GM19372 (cell line): ENCODE measurements around the gene SERPINB2.
A peak's percentile ranks its signal among the peaks of the same experiment; 100 is the strongest.

Source experiments
- ATAC-seq: cut with Tn5 transposase; IDR thresholded peaks from one replicate; pipeline ENCODE4 v1.9.1; 2021; ENCODE audit warnings: mild to moderate bottlenecking, low read depth, moderate library complexity; ENCODE audit not compliant: unreplicated experiment

SERPINB2 gene, protein sequence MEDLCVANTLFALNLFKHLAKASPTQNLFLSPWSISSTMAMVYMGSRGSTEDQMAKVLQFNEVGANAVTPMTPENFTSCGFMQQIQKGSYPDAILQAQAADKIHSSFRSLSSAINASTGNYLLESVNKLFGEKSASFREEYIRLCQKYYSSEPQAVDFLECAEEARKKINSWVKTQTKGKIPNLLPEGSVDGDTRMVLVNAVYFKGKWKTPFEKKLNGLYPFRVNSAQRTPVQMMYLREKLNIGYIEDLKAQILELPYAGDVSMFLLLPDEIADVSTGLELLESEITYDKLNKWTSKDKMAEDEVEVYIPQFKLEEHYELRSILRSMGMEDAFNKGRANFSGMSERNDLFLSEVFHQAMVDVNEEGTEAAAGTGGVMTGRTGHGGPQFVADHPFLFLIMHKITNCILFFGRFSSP

DNA sequence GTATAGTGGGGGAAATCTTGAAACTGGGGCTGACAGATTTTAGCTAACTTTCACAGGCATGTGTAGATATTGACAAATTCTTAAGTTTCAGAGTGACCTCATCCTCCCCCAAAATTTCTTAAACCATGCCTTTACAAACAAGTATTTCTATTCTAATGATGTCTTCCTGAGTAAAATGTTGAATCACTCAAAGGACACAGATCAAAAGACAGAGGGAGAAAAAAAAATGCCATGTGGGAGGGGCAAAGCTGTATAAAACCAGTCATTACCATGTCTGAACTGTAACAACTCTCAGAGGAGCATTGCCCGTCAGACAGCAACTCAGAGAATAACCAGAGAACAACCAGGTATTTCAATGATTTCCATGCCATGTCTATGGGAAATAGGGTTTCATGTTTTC lies at the start of gene SERPINB2:
Gene SERPINB2, plus strand, starts transcription at position 282 of the 400 bp plus-strand sequence. CDS start 3,740 bp downstream, outside the sequence.
- ATAC-seq = no peak

DNA sequence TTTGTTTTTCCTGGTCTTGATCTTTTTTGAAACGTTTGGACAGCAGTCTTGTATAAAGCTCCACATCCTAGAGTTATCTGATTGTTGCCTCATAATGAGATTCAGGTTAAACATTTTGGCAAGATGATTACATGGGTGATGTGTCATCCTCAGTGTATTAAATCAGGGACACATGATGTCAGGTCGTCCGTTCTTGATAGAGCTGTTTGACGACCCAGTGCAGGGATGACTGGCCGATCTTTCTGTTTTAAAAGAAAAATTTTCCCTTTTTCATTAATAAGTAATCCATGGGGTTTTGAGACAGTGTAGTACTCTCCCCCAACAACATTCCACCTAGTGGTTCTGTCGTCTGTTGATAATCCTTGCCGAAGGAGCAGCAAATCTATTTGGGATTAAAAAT lies 44.5 kb upstream of the SERPINB2 start:
- ATAC-seq = peak; percentile 43

DNA sequence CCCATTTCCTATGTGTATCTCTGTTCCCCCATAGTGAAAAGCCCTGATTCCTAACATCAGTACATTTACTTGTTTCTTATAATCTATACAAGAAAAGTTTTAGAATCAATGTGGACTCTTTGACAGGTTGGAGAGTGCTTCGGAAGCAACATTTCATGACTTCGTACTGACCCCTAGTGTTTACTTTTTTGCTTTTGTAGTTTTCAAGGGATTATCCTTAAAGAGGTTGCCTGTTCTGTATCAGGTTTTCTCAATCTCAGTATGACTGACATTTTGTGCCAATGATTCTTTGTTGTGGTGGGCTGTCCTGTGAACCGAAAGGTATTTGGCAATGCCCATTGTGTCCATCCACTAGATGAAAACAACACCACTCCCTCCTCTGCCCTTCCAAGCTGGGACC lies 43.3 kb upstream of the SERPINB2 start:
- ATAC-seq = peak; percentile 56

- ATAC-seq = peak; percentile 56
These were observed 39.3 kb upstream of the SERPINB2 start for GRCh38 chr18:63848159-63848558.

DNA sequence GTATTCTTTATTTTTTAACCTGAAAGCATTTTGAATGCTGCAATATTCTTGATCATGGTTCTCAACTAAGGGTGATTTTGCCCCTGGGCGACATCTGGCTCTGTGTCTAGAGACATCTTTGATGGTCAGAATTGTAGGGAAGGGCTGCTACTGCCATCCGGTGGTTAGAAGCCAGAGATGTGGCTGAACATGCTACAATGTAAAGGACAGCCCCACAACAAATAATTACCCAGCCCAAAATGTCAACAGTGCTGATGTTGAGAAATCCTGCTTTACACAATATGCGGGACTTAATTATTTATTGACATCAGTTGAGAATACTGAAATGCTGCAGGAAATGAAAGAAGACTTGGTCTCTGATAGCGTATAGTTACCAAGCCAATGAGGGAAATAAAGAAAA lies 37.5 kb upstream of the SERPINB2 start:
- peak; percentile 64 for ATAC-seq

GRCh38 chr18:63850636-63851035 lies 36.9 kb upstream of the SERPINB2 start:
- ATAC-seq = no peak

GRCh38 chr18:63858456-63858855 lies 29.0 kb upstream of the SERPINB2 start:
- ATAC-seq = no peak

GRCh38 chr18:63859781-63860475 lies 27.6 kb upstream of the SERPINB2 start:
- ATAC-seq = no peak

DNA sequence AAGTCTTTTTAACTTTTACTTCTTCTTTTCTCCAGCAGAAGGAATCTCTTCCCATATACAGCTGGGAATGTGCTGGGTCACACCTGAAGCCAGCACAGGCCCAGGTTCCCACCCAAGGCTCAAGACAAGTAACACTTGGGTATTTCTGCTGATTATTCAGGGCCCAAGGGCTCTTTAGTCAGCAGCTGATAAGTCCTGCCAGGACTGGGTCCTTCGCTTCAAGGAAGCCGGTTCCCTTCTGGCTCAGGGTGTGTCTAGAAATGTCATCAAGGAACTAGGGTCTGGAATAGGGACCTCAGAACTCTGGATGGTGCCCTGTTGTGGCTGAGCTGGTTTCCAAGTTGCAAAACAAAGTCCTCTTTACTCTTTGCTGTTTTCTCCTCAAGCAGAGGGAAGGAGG lies 27.0 kb upstream of the SERPINB2 start:
- ATAC-seq = no peak

- ATAC-seq = no peak
These were observed 20.0 kb upstream of the SERPINB2 start for GRCh38 chr18:63867368-63868125.

GRCh38 chr18:63868546-63868945 lies 19.0 kb upstream of the SERPINB2 start:
- ATAC-seq = no peak

GRCh38 chr18:63869374-63869773 lies 18.1 kb upstream of the SERPINB2 start:
- ATAC-seq = no peak

DNA sequence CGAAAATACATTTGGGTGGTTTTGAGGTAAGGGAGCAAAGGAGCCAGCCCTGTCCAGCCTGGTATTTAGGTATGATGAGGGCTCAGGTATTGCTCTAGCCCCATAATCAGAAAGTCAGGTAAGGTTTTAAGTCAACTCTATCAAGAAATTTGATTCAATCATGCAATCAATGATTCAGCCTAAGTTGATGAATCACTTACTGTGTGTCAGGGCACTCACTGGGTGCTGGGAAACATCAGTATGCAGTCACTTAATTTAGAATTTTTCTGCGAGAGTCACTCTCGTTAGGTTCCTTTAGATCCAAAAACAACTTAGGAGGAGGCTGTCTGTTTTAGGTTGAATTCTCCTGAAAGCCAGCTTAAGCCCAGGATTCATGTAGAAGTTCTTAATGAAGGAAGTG lies 17.7 kb upstream of the SERPINB2 start:
- ATAC-seq = no peak

DNA sequence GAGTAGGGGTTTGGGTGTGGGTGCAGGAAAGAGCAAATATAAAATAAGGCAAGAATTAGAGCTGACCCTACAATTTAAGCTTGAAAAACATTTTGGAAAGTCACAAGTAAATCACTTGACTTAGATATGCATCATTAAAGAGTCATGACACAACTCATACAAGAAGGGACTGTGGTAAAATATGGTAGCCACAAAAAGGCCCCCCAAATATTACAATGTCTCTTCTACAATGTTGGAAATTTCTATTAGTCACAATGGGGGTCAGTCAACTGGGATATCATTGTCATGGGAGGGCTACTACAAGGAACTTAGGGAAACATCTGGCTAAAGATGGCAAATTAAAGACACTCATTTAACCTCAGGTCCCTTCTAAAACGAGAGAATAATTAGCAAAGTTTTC lies 15.7 kb upstream of the SERPINB2 start:
- ATAC-seq = no peak

- no peak for ATAC-seq
These were observed 14.9 kb upstream of the SERPINB2 start for GRCh38 chr18:63872586-63872985.

GRCh38 chr18:63878343-63878742 lies 9.2 kb upstream of the SERPINB2 start:
- no peak for ATAC-seq

GRCh38 chr18:63878925-63879324 lies 8.6 kb upstream of the SERPINB2 start:
- ATAC-seq = no peak

GRCh38 chr18:63879709-63880108 lies 7.8 kb upstream of the SERPINB2 start:
- no peak for ATAC-seq

- no peak for ATAC-seq
These were observed 5.7 kb upstream of the SERPINB2 start for GRCh38 chr18:63881851-63882250.

- ATAC-seq = no peak
These were observed 5.0 kb upstream of the SERPINB2 start for GRCh38 chr18:63882333-63883141.
